ENCODE results near the gene KIF26A. TPM values are rescaled to one million over a fixed set of nuclear protein-coding genes. Genes with fewer than 3 reads are reported as not detected.

Gene KIF26A
- polyA plus RNA-seq, 1 donor from 2014 or later: 11.2 TPM

- Histone ChIP-seq H3K4me3 (ENCODE audit: low read length) (no peak overlapping the region), H3K36me3 (ENCODE audit: insufficient read depth, low read length) (no peaks in the 10 kb centered on the region), H3K27me3 (ENCODE audit: insufficient read depth, low read depth, low read length) (peaks cover 51% of the 10 kb centered on the region), H3F3A (ENCODE audit: insufficient read depth, low read length, poor library complexity, severe bottlenecking) (no peaks in the 10 kb centered on the region), H3K9ac (ENCODE audit: low read length) (no peak overlapping the region), H3K4me2 (ENCODE audit: low read length) (no peak overlapping the region), H2AFZ (ENCODE audit: low read depth, low read length) (no peak overlapping the region), H3K79me2 (replicated peaks; ENCODE audit: insufficient read depth, low read length) (no peaks in the 10 kb centered on the region), H3K27ac (ENCODE audit: low read length) (no peak overlapping the region), H3K9me2 (ENCODE audit: insufficient read depth, low read length) (no peaks in the 10 kb centered on the region), H3K9me3 (ENCODE audit: low read length) (peaks cover 6% of the 10 kb centered on the region), H4K20me1 (ENCODE audit: insufficient read depth) (no peaks in the 10 kb centered on the region)
- TF ChIP-seq SMC3 (conservative IDR thresholded peaks at IDR 0.05; ENCODE audit: poor library complexity): no peak
- TF ChIP-seq EZH2 (IDR thresholded peaks at IDR 0.05; ENCODE audit: borderline replicate concordance, insufficient read depth, low read length, poor library complexity, severe bottlenecking): no peak
- TF ChIP-seq POLR2AphosphoS5 (IDR thresholded peaks at IDR 0.05): no peak
- TF ChIP-seq, protein P1, sequence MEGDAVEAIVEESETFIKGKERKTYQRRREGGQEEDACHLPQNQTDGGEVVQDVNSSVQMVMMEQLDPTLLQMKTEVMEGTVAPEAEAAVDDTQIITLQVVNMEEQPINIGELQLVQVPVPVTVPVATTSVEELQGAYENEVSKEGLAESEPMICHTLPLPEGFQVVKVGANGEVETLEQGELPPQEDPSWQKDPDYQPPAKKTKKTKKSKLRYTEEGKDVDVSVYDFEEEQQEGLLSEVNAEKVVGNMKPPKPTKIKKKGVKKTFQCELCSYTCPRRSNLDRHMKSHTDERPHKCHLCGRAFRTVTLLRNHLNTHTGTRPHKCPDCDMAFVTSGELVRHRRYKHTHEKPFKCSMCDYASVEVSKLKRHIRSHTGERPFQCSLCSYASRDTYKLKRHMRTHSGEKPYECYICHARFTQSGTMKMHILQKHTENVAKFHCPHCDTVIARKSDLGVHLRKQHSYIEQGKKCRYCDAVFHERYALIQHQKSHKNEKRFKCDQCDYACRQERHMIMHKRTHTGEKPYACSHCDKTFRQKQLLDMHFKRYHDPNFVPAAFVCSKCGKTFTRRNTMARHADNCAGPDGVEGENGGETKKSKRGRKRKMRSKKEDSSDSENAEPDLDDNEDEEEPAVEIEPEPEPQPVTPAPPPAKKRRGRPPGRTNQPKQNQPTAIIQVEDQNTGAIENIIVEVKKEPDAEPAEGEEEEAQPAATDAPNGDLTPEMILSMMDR (IDR thresholded peaks at IDR 0.05; ENCODE audit: poor library complexity, severe bottlenecking): no peak
Measured at GRCh38 chr14:104120281-104120741, 18.1 kb upstream of the KIF26A start.

GRCh38 chr14:104121142-104121541, 17.2 kb upstream of the KIF26A start:
- Histone ChIP-seq H3K27ac (ENCODE audit: low read length) (no peak overlapping the region), H3K27me3 (ENCODE audit: insufficient read depth, low read depth, low read length) (peaks cover 43% of the 10 kb centered on the region), H3F3A (ENCODE audit: insufficient read depth, low read length, poor library complexity, severe bottlenecking) (no peaks in the 10 kb centered on the region), H3K36me3 (ENCODE audit: insufficient read depth, low read length) (no peaks in the 10 kb centered on the region), H3K4me3 (ENCODE audit: low read length) (no peak overlapping the region), H2AFZ (ENCODE audit: low read depth, low read length) (no peak overlapping the region), H3K9me2 (ENCODE audit: insufficient read depth, low read length) (no peaks in the 10 kb centered on the region), H3K79me2 (replicated peaks; ENCODE audit: insufficient read depth, low read length) (no peaks in the 10 kb centered on the region), H4K20me1 (ENCODE audit: insufficient read depth) (no peaks in the 10 kb centered on the region), H3K9me3 (ENCODE audit: low read length) (peaks cover 6% of the 10 kb centered on the region), H3K9ac (ENCODE audit: low read length) (no peak overlapping the region), H3K4me2 (ENCODE audit: low read length) (no peak overlapping the region)
- no peak for TF ChIP-seq MXI1 (conservative IDR thresholded peaks at IDR 0.05; ENCODE audit: poor library complexity, severe bottlenecking)
- no peak for TF ChIP-seq SMC3 (conservative IDR thresholded peaks at IDR 0.05; ENCODE audit: poor library complexity)
- no peak for TF ChIP-seq EZH2 (IDR thresholded peaks at IDR 0.05; ENCODE audit: borderline replicate concordance, insufficient read depth, low read length, poor library complexity, severe bottlenecking)
- no peak for TF ChIP-seq EP300 (conservative IDR thresholded peaks at IDR 0.05; ENCODE audit: poor library complexity, severe bottlenecking)
- no peak for TF ChIP-seq TAF1 (IDR thresholded peaks at IDR 0.05; ENCODE audit: low read depth)
- no peak for TF ChIP-seq POLR2AphosphoS5 (IDR thresholded peaks at IDR 0.05)
- TF ChIP-seq REST (IDR thresholded peaks at IDR 0.05; ENCODE audit: borderline replicate concordance): no peak
- TF ChIP-seq, protein P1 (IDR thresholded peaks at IDR 0.05; ENCODE audit: poor library complexity, severe bottlenecking): no peak
- TF ChIP-seq RAD21 (conservative IDR thresholded peaks at IDR 0.05): no peak
